ENCODE results near the gene CEP104.

GRCh38 chr1:3834701-3835100 lies 22.3 kb downstream of the CEP104 start:
- TF ChIP-seq ZFP3 (CRISPR knock-in tag; IDR thresholded peaks at IDR 0.05) (no peak), SNAI2 (CRISPR knock-in tag; IDR thresholded peaks at IDR 0.05) (no peak), PATZ1 (CRISPR knock-in tag; IDR thresholded peaks at IDR 0.05; ENCODE audit: borderline replicate concordance) (no peak), ISL1 (CRISPR knock-in tag; IDR thresholded peaks at IDR 0.05) (no peak), ZNF70 (CRISPR knock-in tag; IDR thresholded peaks at IDR 0.05) (no peak), CSRNP3 (CRISPR knock-in tag; IDR thresholded peaks at IDR 0.05) (no peak), ZNF8 (CRISPR knock-in tag; IDR thresholded peaks at IDR 0.05) (no peak)
